DND-41 (cell line): Measurements from ENCODE around the gene PHYH.
A peak's percentile ranks its signal among the peaks of the same experiment; 100 is the strongest.

Source experiments
- ATAC-seq: fragments of 200-7000 bp; cut with Tn5 transposase; 3 replicates; pipeline ENCODE4 v1.9.1; 2021; ENCODE audit warnings: low read depth; ENCODE audit not compliant: insufficient read depth
- DNase-seq: peaks from one replicate; pipeline ENCODE4 v3.0.0-alpha.2; 2020
- H2AFZ ChIP-seq: 2 replicates; pipeline ENCODE4 v1.6.0; 2012; ENCODE audit warnings: low read depth, low read length
- H3K27ac ChIP-seq: 2 replicates; pipeline ENCODE4 v1.5.1; 2012; ENCODE audit warnings: low read length, inconsistent platforms
- H3K27me3 ChIP-seq: fragments of 200-600 bp; sonication (generic); 2 replicates; pipeline ENCODE4 v1.6.0; 2012; ENCODE audit warnings: low read length, mild to moderate bottlenecking, inconsistent platforms; ENCODE audit not compliant: insufficient read depth, poor library complexity
- H3K36me3 ChIP-seq: 2 replicates; pipeline ENCODE4 v1.5.1; 2012; ENCODE audit warnings: low read length, inconsistent platforms; ENCODE audit not compliant: insufficient read depth
- H3K4me1 ChIP-seq: 2 replicates; pipeline ENCODE4 v1.5.1; 2012; ENCODE audit warnings: mild to moderate bottlenecking, low read length; ENCODE audit not compliant: insufficient read depth
- H3K4me2 ChIP-seq: 2 replicates; pipeline ENCODE4 v1.6.0; 2012; ENCODE audit warnings: mild to moderate bottlenecking, moderate library complexity, low read length, inconsistent platforms; ENCODE audit not compliant: insufficient read depth
- H3K4me3 ChIP-seq, 2 experiments: fragments of 200-600 bp in 1 of 2; shearing (Covaris generic) in 1 of 2; 2 replicates each; pipeline ENCODE4 v1.5.1; 2012 to 2016; ENCODE audit warnings: inconsistent platforms in 2 of 2, low read length in 2 of 2, mild to moderate bottlenecking in 2 of 2, low read depth in 1 of 2, moderate library complexity in 1 of 2
- H3K79me2 ChIP-seq: 2 replicates; pipeline ENCODE4 v1.6.0; 2012; ENCODE audit warnings: low read length, inconsistent platforms; ENCODE audit not compliant: insufficient read depth
- H3K9ac ChIP-seq: 2 replicates; pipeline ENCODE4 v1.6.0; 2012; ENCODE audit warnings: low read depth, mild to moderate bottlenecking, inconsistent platforms, low read length, moderate library complexity
- H3K9me3 ChIP-seq: 2 replicates; pipeline ENCODE4 v1.5.1; 2012; ENCODE audit warnings: low read length, moderate library complexity, mild to moderate bottlenecking, inconsistent platforms; ENCODE audit not compliant: insufficient read depth, severe bottlenecking
- H4K20me1 ChIP-seq: 2 replicates; pipeline ENCODE4 v1.6.0; 2012; ENCODE audit warnings: low read length; ENCODE audit not compliant: insufficient read depth
- CTCF ChIP-seq: IDR thresholded peaks from 2 replicates; pipeline ENCODE4 v1.5.1; 2012; ENCODE audit warnings: borderline replicate concordance, low read length, moderate library complexity, mild to moderate bottlenecking; ENCODE audit not compliant: poor library complexity, severe bottlenecking; ENCODE audit errors: extremely low read depth
- EZH2 ChIP-seq: IDR thresholded peaks from 3 replicates; pipeline ENCODE4 v1.6.1; 2012; ENCODE audit warnings: borderline replicate concordance, low read depth, mild to moderate bottlenecking, moderate library complexity, low read length, inconsistent platforms; ENCODE audit not compliant: severe bottlenecking

Gene PHYH

GRCh38 chr10:13299437-13300287 lies at the start of gene PHYH:
PHYH (minus strand) TSS chr10:13300064; CDS start chr10:13300042, 22 bp downstream.
- TF ChIP-seq CTCF: no peak
- no peak for TF ChIP-seq EZH2
- ATAC-seq (peak; percentile 73), DNase-seq (peak; percentile 70)
- peak within 1 kb of the TSS; percentile 92 for H3K4me2 ChIP-seq
- no peaks in the 10 kb centered on the region for H4K20me1 ChIP-seq
- H3K9me3 ChIP-seq: no peaks in the 10 kb centered on the region
- peak within 1 kb of the TSS; percentile 78 to 86 for H3K4me3 ChIP-seq
- H3K9ac ChIP-seq: peak within 1 kb of the TSS; percentile 82
- no peaks in the 10 kb centered on the region for H3K27me3 ChIP-seq
- no peaks in the 10 kb centered on the region for H3K36me3 ChIP-seq
- H3K79me2 ChIP-seq: peaks cover 6% of the 10 kb centered on the region
- peak within 1 kb of the TSS; percentile 90 for H2AFZ ChIP-seq
- H3K27ac ChIP-seq: peak within 1 kb of the TSS; percentile 63
- H3K4me1 ChIP-seq: peaks cover 37% of the 10 kb centered on the region

- Histone ChIP-seq H4K20me1 (peaks cover 6% of the 10 kb centered on the region; the same call in 1 of the 2 replicates), H3K4me2 (peak within 1 kb of the TSS; percentile 68), H3K36me3 (peaks cover 17% of the 10 kb centered on the region), H3K79me2 (peaks cover 54% of the 10 kb centered on the region), H3K27ac (peak within 1 kb of the TSS; percentile 98), H3K9ac (peak within 1 kb of the TSS; percentile 98), H3K4me1 (peaks cover 44% of the 10 kb centered on the region), H2AFZ (peak within 1 kb of the TSS; percentile 56), H3K27me3 (no peaks in the 10 kb centered on the region), H3K4me3 (peak within 1 kb of the TSS; percentile 73 to 93), H3K9me3 (no peaks in the 10 kb centered on the region)
- peak; percentile 16 for TF ChIP-seq CTCF
- TF ChIP-seq EZH2: no peak
- peak; percentile 77 for ATAC-seq
- DNase-seq: peak; percentile 93
Observed at GRCh38 chr10:13348216-13349017, 48.6 kb upstream of the PHYH start, which contains the start of gene SEPHS1. SEPHS1 (minus strand) TSS chr10:13348293; CDS start chr10:13344950, 3,343 bp downstream.

- Histone ChIP-seq H3K36me3 (peaks cover 25% of the 10 kb centered on the region), H3K9me3 (no peaks in the 10 kb centered on the region), H3K4me3 (peak overlapping the region in 1 of 2 experiments; percentile 73; a peak in 3 of 4 replicates), H3K27ac (peak overlapping the region; percentile 86), H3K79me2 (peaks cover 62% of the 10 kb centered on the region), H4K20me1 (peaks cover 10% of the 10 kb centered on the region; the same call in 1 of the 2 replicates), H3K9ac (peak overlapping the region; percentile 98), H2AFZ (no peak overlapping the region), H3K27me3 (no peaks in the 10 kb centered on the region), H3K4me2 (no peak overlapping the region), H3K4me1 (peaks cover 52% of the 10 kb centered on the region)
- peak; percentile 80 for DNase-seq
- TF ChIP-seq EZH2: no peak
- TF ChIP-seq CTCF: no peak
- ATAC-seq: peak; percentile 31
Observed at GRCh38 chr10:13347500-13348156, 47.8 kb upstream of the PHYH start.
